WTC11 (cell line): ENCODE results near the gene PARD3B. TPM values are rescaled to one million over a fixed set of nuclear protein-coding genes. Genes with fewer than 3 reads are reported as not detected.

Source experiments
- CBFB ChIP-seq: sonication (generic); formaldehyde crosslinking; IDR thresholded peaks from 2 replicates; pipeline ENCODE4 v1.8.1; 2022; ENCODE audit warnings: mild to moderate bottlenecking, low read depth, missing genetic modification reagents
- CREM ChIP-seq: sonication (generic); formaldehyde crosslinking; IDR thresholded peaks from 2 replicates; pipeline ENCODE4 v1.8.1; 2022; ENCODE audit warnings: mild to moderate bottlenecking, missing genetic modification reagents, moderate library complexity
- ELF4 ChIP-seq: sonication (generic); formaldehyde crosslinking; IDR thresholded peaks from 2 replicates; pipeline ENCODE4 v1.8.1; 2022; ENCODE audit warnings: low read depth, mild to moderate bottlenecking, moderate library complexity, missing genetic modification reagents
- ETV6 ChIP-seq: sonication (generic); formaldehyde crosslinking; IDR thresholded peaks from 2 replicates; pipeline ENCODE4 v1.8.1; 2022; ENCODE audit warnings: mild to moderate bottlenecking, missing genetic modification reagents
- FOXK1 ChIP-seq: sonication (generic); formaldehyde crosslinking; IDR thresholded peaks from 2 replicates; pipeline ENCODE4 v1.8.0; 2022; ENCODE audit warnings: mild to moderate bottlenecking, moderate library complexity, missing genetic modification reagents
- KAT7 ChIP-seq: sonication (generic); formaldehyde crosslinking; IDR thresholded peaks from 2 replicates; pipeline ENCODE4 v1.8.1; 2023; ENCODE audit warnings: missing genetic modification reagents, mild to moderate bottlenecking, borderline replicate concordance
- NFE2L1 ChIP-seq: sonication (generic); formaldehyde crosslinking; IDR thresholded peaks from 2 replicates; pipeline ENCODE4 v1.8.1; 2023; ENCODE audit warnings: missing genetic modification reagents
- RELA ChIP-seq: sonication (generic); formaldehyde crosslinking; IDR thresholded peaks from 2 replicates; pipeline ENCODE4 v1.8.1; 2022; ENCODE audit warnings: missing genetic modification reagents, mild to moderate bottlenecking, borderline replicate concordance
- SMAD3 ChIP-seq: sonication (generic); formaldehyde crosslinking; IDR thresholded peaks from 2 replicates; pipeline ENCODE4 v1.8.0; 2022; ENCODE audit warnings: missing genetic modification reagents, mild to moderate bottlenecking, borderline replicate concordance
- ZNF423 ChIP-seq: fragments of 250-450 bp; sonication (Bioruptor Pico); IDR thresholded peaks from 2 replicates; pipeline ENCODE4 v2.1.2; 2022; ENCODE audit warnings: mild to moderate bottlenecking, moderate library complexity
- ZNF671 ChIP-seq: fragments of 250-450 bp; sonication (Bioruptor Pico); IDR thresholded peaks from 2 replicates; pipeline ENCODE4 v1.8.0; 2021; ENCODE audit warnings: mild to moderate bottlenecking
- total RNA-seq: library from RNA; stranded (reverse); gene quantifications from 3 replicates; pipeline ENCODE4 v1.2.3, GENCODE V29; 2021
- TF ChIP-seq, protein P1 (sequence below): sonication (generic); formaldehyde crosslinking; IDR thresholded peaks from 2 replicates; pipeline ENCODE4 v1.8.0; 2022; ENCODE audit warnings: missing genetic modification reagents
- TF ChIP-seq, protein P2 (sequence below): sonication (generic); formaldehyde crosslinking; IDR thresholded peaks from 2 replicates; pipeline ENCODE4 v1.8.0; 2022; ENCODE audit warnings: mild to moderate bottlenecking, missing genetic modification reagents
- TF ChIP-seq, protein P3 (sequence below): sonication (generic); formaldehyde crosslinking; IDR thresholded peaks from 2 replicates; pipeline ENCODE4 v1.8.1; 2023; ENCODE audit warnings: mild to moderate bottlenecking, missing genetic modification reagents, moderate library complexity
- TF ChIP-seq, protein P4 (sequence below): sonication (generic); formaldehyde crosslinking; IDR thresholded peaks from 2 replicates; pipeline ENCODE4 v1.8.1; 2023; ENCODE audit warnings: mild to moderate bottlenecking, missing genetic modification reagents, moderate library complexity
- TF ChIP-seq, protein P5 (sequence below): fragments of 200-600 bp; IDR thresholded peaks from 2 replicates; pipeline ENCODE4 v1.8.0; 2022; ENCODE audit warnings: antibody characterized with exemption
- TF ChIP-seq, protein P6 (sequence below): sonication (generic); formaldehyde crosslinking; IDR thresholded peaks from 2 replicates; pipeline ENCODE4 v1.8.1; 2022; ENCODE audit warnings: mild to moderate bottlenecking, moderate library complexity, missing genetic modification reagents

Gene PARD3B
- total RNA-seq, 1 experiment from 2014 or later: 5.6 TPM

DNA sequence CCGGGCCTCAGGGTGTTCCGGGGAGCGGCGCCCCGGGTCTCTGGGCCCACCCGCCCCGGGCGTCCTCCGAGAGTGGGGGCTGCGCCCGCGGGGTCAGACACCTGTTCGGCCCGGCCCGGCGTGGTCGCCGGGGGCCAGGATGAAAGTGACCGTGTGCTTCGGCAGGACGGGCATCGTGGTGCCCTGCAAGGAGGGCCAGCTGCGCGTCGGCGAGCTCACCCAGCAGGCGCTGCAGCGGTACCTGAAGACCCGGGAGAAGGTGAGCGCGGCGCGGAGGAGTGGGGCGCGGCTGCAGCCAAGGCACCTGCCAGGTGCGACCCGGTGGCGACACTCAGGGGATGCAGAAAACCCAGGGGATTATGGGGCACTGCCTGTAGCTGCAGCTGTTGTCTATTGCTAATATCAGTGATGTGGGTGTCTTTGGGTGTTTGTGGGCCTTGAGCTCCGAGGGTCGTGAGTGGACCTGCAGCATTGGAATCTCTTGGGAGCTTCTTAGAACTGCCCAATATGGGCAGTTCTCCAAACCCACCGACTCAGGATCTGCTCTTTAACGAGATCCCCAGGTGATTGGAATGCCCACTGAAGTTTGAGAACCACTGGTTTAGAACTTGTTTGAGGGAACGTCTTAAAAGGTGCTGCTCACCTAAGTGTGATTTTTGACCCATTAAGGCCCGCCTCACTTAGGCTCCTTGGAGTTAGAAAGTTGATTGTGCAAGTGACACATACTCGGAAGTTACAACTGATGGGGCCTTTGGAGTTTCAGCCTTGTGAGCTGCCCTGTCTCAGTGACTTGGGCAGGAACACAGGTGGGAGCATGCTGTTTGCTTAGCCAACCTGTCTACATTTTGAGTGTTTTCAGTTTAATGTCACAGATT is 823 bp downstream of the PARD3B start (continued):
- TF ChIP-seq, protein P1, sequence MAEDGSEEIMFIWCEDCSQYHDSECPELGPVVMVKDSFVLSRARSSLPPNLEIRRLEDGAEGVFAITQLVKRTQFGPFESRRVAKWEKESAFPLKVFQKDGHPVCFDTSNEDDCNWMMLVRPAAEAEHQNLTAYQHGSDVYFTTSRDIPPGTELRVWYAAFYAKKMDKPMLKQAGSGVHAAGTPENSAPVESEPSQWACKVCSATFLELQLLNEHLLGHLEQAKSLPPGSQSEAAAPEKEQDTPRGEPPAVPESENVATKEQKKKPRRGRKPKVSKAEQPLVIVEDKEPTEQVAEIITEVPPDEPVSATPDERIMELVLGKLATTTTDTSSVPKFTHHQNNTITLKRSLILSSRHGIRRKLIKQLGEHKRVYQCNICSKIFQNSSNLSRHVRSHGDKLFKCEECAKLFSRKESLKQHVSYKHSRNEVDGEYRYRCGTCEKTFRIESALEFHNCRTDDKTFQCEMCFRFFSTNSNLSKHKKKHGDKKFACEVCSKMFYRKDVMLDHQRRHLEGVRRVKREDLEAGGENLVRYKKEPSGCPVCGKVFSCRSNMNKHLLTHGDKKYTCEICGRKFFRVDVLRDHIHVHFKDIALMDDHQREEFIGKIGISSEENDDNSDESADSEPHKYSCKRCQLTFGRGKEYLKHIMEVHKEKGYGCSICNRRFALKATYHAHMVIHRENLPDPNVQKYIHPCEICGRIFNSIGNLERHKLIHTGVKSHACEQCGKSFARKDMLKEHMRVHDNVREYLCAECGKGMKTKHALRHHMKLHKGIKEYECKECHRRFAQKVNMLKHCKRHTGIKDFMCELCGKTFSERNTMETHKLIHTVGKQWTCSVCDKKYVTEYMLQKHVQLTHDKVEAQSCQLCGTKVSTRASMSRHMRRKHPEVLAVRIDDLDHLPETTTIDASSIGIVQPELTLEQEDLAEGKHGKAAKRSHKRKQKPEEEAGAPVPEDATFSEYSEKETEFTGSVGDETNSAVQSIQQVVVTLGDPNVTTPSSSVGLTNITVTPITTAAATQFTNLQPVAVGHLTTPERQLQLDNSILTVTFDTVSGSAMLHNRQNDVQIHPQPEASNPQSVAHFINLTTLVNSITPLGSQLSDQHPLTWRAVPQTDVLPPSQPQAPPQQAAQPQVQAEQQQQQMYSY: 0 out of 2 replicates have a peak, but pooled peaks have one; percentile 27
- TF ChIP-seq KAT7 (CRISPR knock-in tag) (0 out of 2 replicates have a peak, but pooled peaks have one; percentile 71), ELF4 (CRISPR knock-in tag) (0 out of 2 replicates have a peak, but pooled peaks have one; percentile 10), NFE2L1 (CRISPR knock-in tag) (no peak), ZNF423 (CRISPR knock-in tag) (peak; percentile 18; the same call in 1 of the 2 replicates), CBFB (CRISPR knock-in tag) (no peak), SMAD3 (CRISPR knock-in tag) (no peak), ETV6 (peak; percentile 55), CREM (CRISPR knock-in tag) (no peak), FOXK1 (CRISPR knock-in tag) (peak; percentile 48; the same call in 1 of the 2 replicates), RELA (CRISPR knock-in tag) (no peak), ZNF671 (no peak)
- TF ChIP-seq, protein P2, sequence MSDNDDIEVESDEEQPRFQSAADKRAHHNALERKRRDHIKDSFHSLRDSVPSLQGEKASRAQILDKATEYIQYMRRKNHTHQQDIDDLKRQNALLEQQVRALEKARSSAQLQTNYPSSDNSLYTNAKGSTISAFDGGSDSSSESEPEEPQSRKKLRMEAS (CRISPR knock-in tag): peak; percentile 66
- TF ChIP-seq, protein P3, sequence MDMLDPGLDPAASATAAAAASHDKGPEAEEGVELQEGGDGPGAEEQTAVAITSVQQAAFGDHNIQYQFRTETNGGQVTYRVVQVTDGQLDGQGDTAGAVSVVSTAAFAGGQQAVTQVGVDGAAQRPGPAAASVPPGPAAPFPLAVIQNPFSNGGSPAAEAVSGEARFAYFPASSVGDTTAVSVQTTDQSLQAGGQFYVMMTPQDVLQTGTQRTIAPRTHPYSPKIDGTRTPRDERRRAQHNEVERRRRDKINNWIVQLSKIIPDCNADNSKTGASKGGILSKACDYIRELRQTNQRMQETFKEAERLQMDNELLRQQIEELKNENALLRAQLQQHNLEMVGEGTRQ (CRISPR knock-in tag): no peak
- TF ChIP-seq, protein P4, sequence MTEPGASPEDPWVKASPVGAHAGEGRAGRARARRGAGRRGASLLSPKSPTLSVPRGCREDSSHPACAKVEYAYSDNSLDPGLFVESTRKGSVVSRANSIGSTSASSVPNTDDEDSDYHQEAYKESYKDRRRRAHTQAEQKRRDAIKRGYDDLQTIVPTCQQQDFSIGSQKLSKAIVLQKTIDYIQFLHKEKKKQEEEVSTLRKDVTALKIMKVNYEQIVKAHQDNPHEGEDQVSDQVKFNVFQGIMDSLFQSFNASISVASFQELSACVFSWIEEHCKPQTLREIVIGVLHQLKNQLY (CRISPR knock-in tag): no peak
- TF ChIP-seq, protein P5, sequence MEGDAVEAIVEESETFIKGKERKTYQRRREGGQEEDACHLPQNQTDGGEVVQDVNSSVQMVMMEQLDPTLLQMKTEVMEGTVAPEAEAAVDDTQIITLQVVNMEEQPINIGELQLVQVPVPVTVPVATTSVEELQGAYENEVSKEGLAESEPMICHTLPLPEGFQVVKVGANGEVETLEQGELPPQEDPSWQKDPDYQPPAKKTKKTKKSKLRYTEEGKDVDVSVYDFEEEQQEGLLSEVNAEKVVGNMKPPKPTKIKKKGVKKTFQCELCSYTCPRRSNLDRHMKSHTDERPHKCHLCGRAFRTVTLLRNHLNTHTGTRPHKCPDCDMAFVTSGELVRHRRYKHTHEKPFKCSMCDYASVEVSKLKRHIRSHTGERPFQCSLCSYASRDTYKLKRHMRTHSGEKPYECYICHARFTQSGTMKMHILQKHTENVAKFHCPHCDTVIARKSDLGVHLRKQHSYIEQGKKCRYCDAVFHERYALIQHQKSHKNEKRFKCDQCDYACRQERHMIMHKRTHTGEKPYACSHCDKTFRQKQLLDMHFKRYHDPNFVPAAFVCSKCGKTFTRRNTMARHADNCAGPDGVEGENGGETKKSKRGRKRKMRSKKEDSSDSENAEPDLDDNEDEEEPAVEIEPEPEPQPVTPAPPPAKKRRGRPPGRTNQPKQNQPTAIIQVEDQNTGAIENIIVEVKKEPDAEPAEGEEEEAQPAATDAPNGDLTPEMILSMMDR: no peak
- TF ChIP-seq, protein P6, sequence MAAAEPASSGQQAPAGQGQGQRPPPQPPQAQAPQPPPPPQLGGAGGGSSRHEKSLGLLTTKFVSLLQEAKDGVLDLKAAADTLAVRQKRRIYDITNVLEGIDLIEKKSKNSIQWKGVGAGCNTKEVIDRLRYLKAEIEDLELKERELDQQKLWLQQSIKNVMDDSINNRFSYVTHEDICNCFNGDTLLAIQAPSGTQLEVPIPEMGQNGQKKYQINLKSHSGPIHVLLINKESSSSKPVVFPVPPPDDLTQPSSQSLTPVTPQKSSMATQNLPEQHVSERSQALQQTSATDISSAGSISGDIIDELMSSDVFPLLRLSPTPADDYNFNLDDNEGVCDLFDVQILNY (CRISPR knock-in tag): no peak; the same call in 1 of the 2 replicates
